Thyroid gland (tissue), 4 donors: ENCODE measurements around the gene POC1A.

Source experiments
- POLR2A ChIP-seq, 2 donors: fragments of 450-650 bp; IDR thresholded peaks; one replicate each; pipeline ENCODE4 v1.6.1; 2017; ENCODE audit warnings: antibody characterized with exemption in 2 of 2, mild to moderate bottlenecking in 2 of 2, moderate library complexity in 1 of 2
- TF ChIP-seq, protein P1 (sequence below), 6 experiments: fragments of 200-600 bp in 3 of 6; fragments of 450-650 bp in 3 of 6; sonication (generic) in 3 of 6; IDR thresholded peaks; one replicate each; pipeline ENCODE4 v1.5.1; 2016 to 2019; ENCODE audit warnings: antibody characterized with exemption in 6 of 6, mild to moderate bottlenecking in 2 of 6, inconsistent platforms in 1 of 6, moderate library complexity in 1 of 6

DNA sequence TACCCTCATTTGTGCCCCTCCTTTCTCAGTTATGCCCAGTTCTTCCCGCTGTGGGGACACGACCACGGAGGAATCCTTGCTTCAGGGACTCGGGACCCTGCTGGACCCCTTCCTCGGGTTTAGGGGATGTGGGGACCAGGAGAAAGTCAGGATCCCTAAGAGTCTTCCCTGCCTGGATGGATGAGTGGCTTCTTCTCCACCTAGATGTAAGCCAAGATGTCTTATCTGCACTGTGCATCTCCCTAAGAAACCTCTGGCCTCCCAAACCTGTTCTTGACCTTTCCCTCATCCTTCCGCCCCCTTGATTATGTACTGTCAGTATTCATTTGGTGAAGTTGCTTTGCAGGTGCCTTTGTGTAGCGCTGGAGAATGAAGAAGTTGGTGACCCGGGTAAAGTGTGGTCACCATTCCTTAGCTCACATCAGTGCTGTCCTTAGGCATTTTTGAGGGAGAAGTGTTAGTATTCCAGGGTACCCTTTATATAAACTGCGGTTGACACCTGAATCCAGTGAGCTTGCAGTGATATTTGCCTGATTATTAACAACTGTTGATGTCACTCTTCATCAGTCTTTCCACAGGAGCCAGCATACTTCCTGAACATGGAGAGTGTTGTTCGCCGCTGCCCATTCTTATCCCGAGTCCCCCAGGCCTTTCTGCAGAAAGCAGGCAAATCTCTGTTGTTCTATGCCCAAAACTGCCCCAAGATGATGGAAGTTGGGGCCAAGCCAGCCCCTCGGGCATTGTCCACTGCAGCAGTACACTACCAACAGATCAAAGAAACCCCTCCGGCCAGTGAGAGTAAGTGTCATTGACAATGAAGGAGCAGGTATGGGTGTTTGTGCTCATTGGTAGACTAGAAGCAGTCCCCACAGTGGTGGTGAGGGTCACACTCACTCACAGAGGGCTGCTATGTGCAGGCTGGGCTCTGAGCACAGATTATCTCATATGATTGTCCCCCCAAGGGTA is 44.7 kb upstream of the POC1A start:
- TF ChIP-seq, protein P1, sequence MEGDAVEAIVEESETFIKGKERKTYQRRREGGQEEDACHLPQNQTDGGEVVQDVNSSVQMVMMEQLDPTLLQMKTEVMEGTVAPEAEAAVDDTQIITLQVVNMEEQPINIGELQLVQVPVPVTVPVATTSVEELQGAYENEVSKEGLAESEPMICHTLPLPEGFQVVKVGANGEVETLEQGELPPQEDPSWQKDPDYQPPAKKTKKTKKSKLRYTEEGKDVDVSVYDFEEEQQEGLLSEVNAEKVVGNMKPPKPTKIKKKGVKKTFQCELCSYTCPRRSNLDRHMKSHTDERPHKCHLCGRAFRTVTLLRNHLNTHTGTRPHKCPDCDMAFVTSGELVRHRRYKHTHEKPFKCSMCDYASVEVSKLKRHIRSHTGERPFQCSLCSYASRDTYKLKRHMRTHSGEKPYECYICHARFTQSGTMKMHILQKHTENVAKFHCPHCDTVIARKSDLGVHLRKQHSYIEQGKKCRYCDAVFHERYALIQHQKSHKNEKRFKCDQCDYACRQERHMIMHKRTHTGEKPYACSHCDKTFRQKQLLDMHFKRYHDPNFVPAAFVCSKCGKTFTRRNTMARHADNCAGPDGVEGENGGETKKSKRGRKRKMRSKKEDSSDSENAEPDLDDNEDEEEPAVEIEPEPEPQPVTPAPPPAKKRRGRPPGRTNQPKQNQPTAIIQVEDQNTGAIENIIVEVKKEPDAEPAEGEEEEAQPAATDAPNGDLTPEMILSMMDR (IDR thresholded peaks at IDR 0.05): no peak
- TF ChIP-seq POLR2A (IDR thresholded peaks at IDR 0.05): no peak
